GM23338 (cell line): ENCODE data around the gene USH2A.

Experiments
- CREB1 ChIP-seq: fragments of 250-450 bp; sonication (Bioruptor Pico); IDR thresholded peaks from 2 replicates; pipeline ENCODE4 v1.5.0; 2020; ENCODE audit warnings: low read depth, mild to moderate bottlenecking, moderate library complexity
- ETS1 ChIP-seq: IDR thresholded peaks from 2 replicates; pipeline ENCODE4 v1.6.1; 2016; ENCODE audit warnings: antibody characterized with exemption
- EZH2 ChIP-seq: fragments of 200-600 bp; sonication (generic); IDR thresholded peaks from one replicate; pipeline ENCODE4 v1.8.0; 2017; ENCODE audit warnings: antibody characterized with exemption, mild to moderate bottlenecking, low read depth; ENCODE audit not compliant: unreplicated experiment
- EZH2phosphoT487 ChIP-seq: fragments of 200-600 bp; sonication (generic); IDR thresholded peaks from one replicate; pipeline ENCODE4 v1.8.1; 2018; ENCODE audit warnings: antibody characterized with exemption; ENCODE audit not compliant: unreplicated experiment
- JUNB ChIP-seq: IDR thresholded peaks from one replicate; pipeline ENCODE4 v1.6.1; 2016; ENCODE audit warnings: antibody characterized with exemption; ENCODE audit not compliant: unreplicated experiment
- NANOG ChIP-seq: IDR thresholded peaks from 2 replicates; pipeline ENCODE4 v1.6.1; 2016; ENCODE audit warnings: antibody characterized with exemption, borderline replicate concordance
- POLR2AphosphoS5 ChIP-seq: IDR thresholded peaks from 2 replicates; pipeline ENCODE4 v1.6.1; 2016; ENCODE audit warnings: antibody characterized with exemption, low read depth
- REST ChIP-seq: IDR thresholded peaks from one replicate; pipeline ENCODE4 v1.6.1; 2018; ENCODE audit warnings: antibody characterized with exemption; ENCODE audit not compliant: unreplicated experiment
- STAT1 ChIP-seq: IDR thresholded peaks from one replicate; pipeline ENCODE4 v1.6.1; 2016; ENCODE audit warnings: antibody characterized with exemption; ENCODE audit not compliant: unreplicated experiment
- ZNF114 ChIP-seq: fragments of 250-450 bp; sonication (Bioruptor Pico); IDR thresholded peaks from 2 replicates; pipeline ENCODE4 v1.5.0; 2020; ENCODE audit warnings: mild to moderate bottlenecking, moderate library complexity
- ZNF331 ChIP-seq: fragments of 250-450 bp; sonication (Bioruptor Pico); IDR thresholded peaks from 2 replicates; pipeline ENCODE4 v1.5.0; 2020; ENCODE audit warnings: low read depth, mild to moderate bottlenecking, moderate library complexity
- TF ChIP-seq, protein P1 (sequence below), 2 experiments: fragments of 200-600 bp in 1 of 2; sonication (generic) in 1 of 2; conservative IDR thresholded peaks; 2 replicates each; pipeline versions ENCODE4 v1.5.1 to v1.6.1; 2016 to 2017; ENCODE audit warnings: antibody characterized with exemption in 2 of 2, low read depth in 2 of 2, mild to moderate bottlenecking in 2 of 2, moderate library complexity in 1 of 2

- TF ChIP-seq, protein P1, sequence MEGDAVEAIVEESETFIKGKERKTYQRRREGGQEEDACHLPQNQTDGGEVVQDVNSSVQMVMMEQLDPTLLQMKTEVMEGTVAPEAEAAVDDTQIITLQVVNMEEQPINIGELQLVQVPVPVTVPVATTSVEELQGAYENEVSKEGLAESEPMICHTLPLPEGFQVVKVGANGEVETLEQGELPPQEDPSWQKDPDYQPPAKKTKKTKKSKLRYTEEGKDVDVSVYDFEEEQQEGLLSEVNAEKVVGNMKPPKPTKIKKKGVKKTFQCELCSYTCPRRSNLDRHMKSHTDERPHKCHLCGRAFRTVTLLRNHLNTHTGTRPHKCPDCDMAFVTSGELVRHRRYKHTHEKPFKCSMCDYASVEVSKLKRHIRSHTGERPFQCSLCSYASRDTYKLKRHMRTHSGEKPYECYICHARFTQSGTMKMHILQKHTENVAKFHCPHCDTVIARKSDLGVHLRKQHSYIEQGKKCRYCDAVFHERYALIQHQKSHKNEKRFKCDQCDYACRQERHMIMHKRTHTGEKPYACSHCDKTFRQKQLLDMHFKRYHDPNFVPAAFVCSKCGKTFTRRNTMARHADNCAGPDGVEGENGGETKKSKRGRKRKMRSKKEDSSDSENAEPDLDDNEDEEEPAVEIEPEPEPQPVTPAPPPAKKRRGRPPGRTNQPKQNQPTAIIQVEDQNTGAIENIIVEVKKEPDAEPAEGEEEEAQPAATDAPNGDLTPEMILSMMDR (conservative IDR thresholded peaks at IDR 0.05; ENCODE audit: low read depth in 2 of 2), result no peak
- TF ChIP-seq EZH2 (no peak), EZH2phosphoT487 (no peak), REST (no peak), POLR2AphosphoS5 (no peak), NANOG (no peak), CREB1 (CRISPR knock-in tag) (no peak), ETS1 (no peak), JUNB (no peak), ZNF114 (CRISPR knock-in tag) (no peak), STAT1 (no peak), ZNF331 (CRISPR knock-in tag) (no peak)
Observed at GRCh38 chr1:215878128-215878527, 545.1 kb downstream of the USH2A start.
